ENCODE results near the gene ABCC4. TPM values are rescaled to one million over a fixed set of nuclear protein-coding genes. Genes with fewer than 3 reads are reported as not detected.

The ABCC4 gene
- total and polyA plus RNA-seq, 9 of the 15 experiments (the other 6 are each of a cell fraction or from before 2014, with no cell fraction given), result 9.4 to 46.1 (median 25.4) TPM

DNA sequence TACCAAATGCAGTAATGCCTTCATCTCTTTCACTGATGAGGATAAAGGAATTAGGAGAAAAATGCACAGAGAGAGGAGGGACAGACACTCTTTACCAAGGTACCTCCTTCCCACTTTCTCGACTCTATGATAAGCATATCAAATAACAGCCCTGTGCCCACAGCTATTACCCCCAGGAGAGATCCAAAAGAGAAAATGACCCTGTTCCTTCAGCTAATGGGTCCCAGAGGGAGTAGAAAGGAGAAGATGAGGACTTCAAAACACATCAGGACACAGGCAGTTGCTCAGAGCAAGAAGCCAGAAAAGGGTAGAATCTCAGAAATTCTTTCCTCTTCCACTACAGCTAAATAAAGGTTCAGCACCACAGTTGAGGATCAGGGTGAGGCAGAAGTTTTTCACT lies 80.6 kb downstream of the ABCC4 start (continued):
- TF ChIP-seq, protein P1, sequence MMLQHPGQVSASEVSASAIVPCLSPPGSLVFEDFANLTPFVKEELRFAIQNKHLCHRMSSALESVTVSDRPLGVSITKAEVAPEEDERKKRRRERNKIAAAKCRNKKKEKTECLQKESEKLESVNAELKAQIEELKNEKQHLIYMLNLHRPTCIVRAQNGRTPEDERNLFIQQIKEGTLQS (IDR thresholded peaks at IDR 0.05), result no peak
- TF ChIP-seq, protein P1 (CRISPR knock-in tag; conservative IDR thresholded peaks at IDR 0.05), result no peak
- TF ChIP-seq SAFB (IDR thresholded peaks at IDR 0.05; ENCODE audit: borderline replicate concordance, low read depth, low read length), result no peak
- no peak for TF ChIP-seq ZNF12 (CRISPR knock-in tag; IDR thresholded peaks at IDR 0.05)
- TF ChIP-seq E2F1 (CRISPR knock-in tag; IDR thresholded peaks at IDR 0.05), result no peak

GRCh38 chr13:95217920-95218830 lies 83.1 kb downstream of the ABCC4 start:
- Histone ChIP-seq H3K27me3 (ENCODE audit: control insufficient read depth in 2 of 2, insufficient read depth in 2 of 2, low read length in 2 of 2) (no peaks in the 10 kb centered on the region), H3K4me3 (no peak overlapping the region), H3K4me1 (replicated peaks in 1 of 2; ENCODE audit: control insufficient read depth in 2 of 2, insufficient read depth in 2 of 2, low read length in 2 of 2) (peaks cover 0 to 5% of the 10 kb centered on the region in 2 experiments; a peak in 2 of 5 replicates), H4K20me1 (replicated peaks; ENCODE audit: control insufficient read depth, insufficient read depth, low read length) (no peaks in the 10 kb centered on the region), H3K36me3 (ENCODE audit: control insufficient read depth, insufficient read depth, low read length) (peaks cover 27% of the 10 kb centered on the region; the same call in 2 of the 3 replicates), H2AFZ (ENCODE audit: low read depth, low read length) (no peak overlapping the region), H3K79me2 (ENCODE audit: control insufficient read depth, insufficient read depth, low read length) (peaks cover 15% of the 10 kb centered on the region), H3K9me1 (ENCODE audit: control insufficient read depth, insufficient read depth, low read length) (no peaks in the 10 kb centered on the region), H3K4me2 (ENCODE audit: insufficient read depth, low read length) (no peak overlapping the region), H3K9me3 (replicated peaks; ENCODE audit: control insufficient read depth, insufficient read depth, low read depth, low read length) (no peaks in the 10 kb centered on the region), H3K27ac (ENCODE audit: extremely low read depth, low read depth, low read length) (no peak overlapping the region), H3K9ac (ENCODE audit: insufficient read depth in 1 of 2, low read depth in 2 of 2, low read length in 2 of 2) (no peak overlapping the region)
- WGBS (ENCODE audit: insufficient coverage, low coverage, missing lambda C conversion rate), result 55% methylated on average over 5 of the region's 6 CpGs
- intact Hi-C loops (cut with micrococcal nuclease), result no loop called here
- ATAC-seq (no peak), DNase-seq (ENCODE audit: extremely low read depth in 1 of 4, low spot score in 3 of 4) (no peak), FAIRE-seq (no peak)
- CTCF ChIA-PET (ENCODE audit: low intra/inter-chr PET ratio), result no interaction called here
- no TSS peak for BruUV-seq (replicated peaks)
- in situ Hi-C loops (cut with MboI), result no loop called here
- POLR2A ChIA-PET, result no interaction called here
- TF ChIP-seq ZKSCAN3 (CRISPR knock-in tag; IDR thresholded peaks at IDR 0.05), result no peak
- no peak for TF ChIP-seq THRA (IDR thresholded peaks at IDR 0.05)
- TF ChIP-seq SMARCA5 (IDR thresholded peaks at IDR 0.05), result no peak
- TF ChIP-seq RREB1 (CRISPR knock-in tag; IDR thresholded peaks at IDR 0.05), result no peak
- no peak for TF ChIP-seq HLTF (IDR thresholded peaks at IDR 0.05)
- no peak for TF ChIP-seq ZNF282 (CRISPR knock-in tag; IDR thresholded peaks at IDR 0.05)

Measured in K562 (cell line).